Measurements from ENCODE around the gene NTM. TPM values are rescaled to one million over a fixed set of nuclear protein-coding genes. Genes with fewer than 3 reads are reported as not detected.

The NTM gene
- total RNA-seq, 8 experiments from 2014 or later: 0.80 to 169 (median 18.6) TPM

- 52 to 100% (median 91%) methylated on average over 1 to 5 of the region's 5 CpGs; no CpG with 5 or more reads in 2 of the 10 experiments for WGBS, 10 experiments
- H3K4me1 ChIP-seq (replicated peaks in 1 of 2): peaks cover 7 to 35% of the 10 kb centered on the region in 2 donors
- no peak overlapping the region for H3K4me3 ChIP-seq
- no peak overlapping the region for H3K27ac ChIP-seq
- ATAC-seq (replicated peaks in 6 of 8): no peak
- in situ Hi-C loops (cut with MboI; ENCODE audit: low pct_unique_long_range_greater_than_20kb in 2 of 9, low sequenced_read_pairs in 9 of 9, unreplicated experiment in 9 of 9): no loop called here
Observed at GRCh38 chr11:131764126-131764525, 393.7 kb downstream of the NTM start.

GRCh38 chr11:131764649-131765048 lies 394.2 kb downstream of the NTM start:
- Histone ChIP-seq H3K27ac (no peak overlapping the region), H3K4me3 (no peak overlapping the region), H3K4me1 (replicated peaks in 1 of 2) (peaks cover 7 to 35% of the 10 kb centered on the region in 2 donors)
- 33 to 80% (median 63%) methylated on average over 1 to 3 of the region's 3 CpGs; no CpG with 5 or more reads in 3 of the 10 experiments for whole genome bisulfite sequencing, 10 experiments
- in situ Hi-C loops (cut with MboI; ENCODE audit: low pct_unique_long_range_greater_than_20kb in 2 of 9, low sequenced_read_pairs in 9 of 9, unreplicated experiment in 9 of 9): no loop called here
- peak in 4 of 8 experiments; percentile 38 to 72 (median 66) for ATAC-seq (replicated peaks in 6 of 8)

GRCh38 chr11:131766637-131767036 lies 396.2 kb downstream of the NTM start:
- Histone ChIP-seq H3K4me3 (no peak overlapping the region), H3K4me1 (replicated peaks in 1 of 2) (peaks cover 7 to 25% of the 10 kb centered on the region in 2 donors), H3K27ac (no peak overlapping the region)
- in situ Hi-C loops (cut with MboI; ENCODE audit: low pct_unique_long_range_greater_than_20kb in 2 of 9, low sequenced_read_pairs in 9 of 9, unreplicated experiment in 9 of 9): no loop called here
- 53 to 88% (median 73%) methylated on average over 6 to 7 of the region's 7 CpGs; no CpG with 5 or more reads in 1 of the 10 experiments for WGBS, 10 experiments
- ATAC-seq (replicated peaks in 6 of 8): peak in 3 of 8 experiments; percentile 17 to 45 (median 25)

- Histone ChIP-seq H3K27ac (no peak overlapping the region), H3K4me3 (no peak overlapping the region), H3K4me1 (replicated peaks in 1 of 2) (peaks cover 7 to 24% of the 10 kb centered on the region in 2 donors)
- WGBS, 10 experiments: 25 to 100% (median 93%) methylated on average over 1 to 4 of the region's 4 CpGs; no CpG with 5 or more reads in 2 of the 10 experiments
- in situ Hi-C loops (cut with MboI; ENCODE audit: low pct_unique_long_range_greater_than_20kb in 2 of 9, low sequenced_read_pairs in 9 of 9, unreplicated experiment in 9 of 9): no loop called here
- no peak for ATAC-seq (replicated peaks in 6 of 8)
Observed at GRCh38 chr11:131767421-131767820, 397.0 kb downstream of the NTM start.

- 0 to 91% (median 47%) methylated on average over 1 to 5 of the region's 5 CpGs; no CpG with 5 or more reads in 2 of the 10 experiments for WGBS, 10 experiments
- peaks cover 4 to 11% of the 10 kb centered on the region in 2 donors for H3K4me1 ChIP-seq (replicated peaks in 1 of 2)
- no peak overlapping the region for H3K27ac ChIP-seq
- H3K4me3 ChIP-seq: no peak overlapping the region
- ATAC-seq (replicated peaks in 6 of 8): peak in 6 of 8 experiments; percentile 21 to 48 (median 38)
- in situ Hi-C loops (cut with MboI; ENCODE audit: low pct_unique_long_range_greater_than_20kb in 2 of 9, low sequenced_read_pairs in 9 of 9, unreplicated experiment in 9 of 9): no loop called here
Observed at GRCh38 chr11:131770801-131771200, 400.4 kb downstream of the NTM start.

- in situ Hi-C loops (cut with MboI; ENCODE audit: low pct_unique_long_range_greater_than_20kb in 2 of 9, low sequenced_read_pairs in 9 of 9, unreplicated experiment in 9 of 9): no loop called here
Observed at GRCh38 chr11:131771471-131771870, 401.1 kb downstream of the NTM start.

GRCh38 chr11:131773626-131774025 lies 403.2 kb downstream of the NTM start:
- Histone ChIP-seq H3K27ac (no peak overlapping the region), H3K4me1 (replicated peaks in 1 of 2) (no peaks in the 10 kb centered on the region), H3K4me3 (no peak overlapping the region)
- ATAC-seq (replicated peaks in 6 of 8): no peak
- WGBS, 10 experiments: 34 to 100% (median 89%) methylated on average over 1 to 6 of the region's 6 CpGs
- in situ Hi-C loops (cut with MboI; ENCODE audit: low pct_unique_long_range_greater_than_20kb in 2 of 9, low sequenced_read_pairs in 9 of 9, unreplicated experiment in 9 of 9): no loop called here

More at GRCh38 chr11:131771471-131771870, 401.1 kb downstream of the NTM start:
- Histone ChIP-seq H3K27ac (no peak overlapping the region), H3K4me3 (no peak overlapping the region), H3K4me1 (replicated peaks in 1 of 2) (peaks cover 2 to 4% of the 10 kb centered on the region in 2 donors)
- 20 to 91% (median 60%) methylated on average over 1 of the region's 1 CpG; no CpG with 5 or more reads in 3 of the 10 experiments for WGBS, 10 experiments
- no peak for ATAC-seq (replicated peaks in 6 of 8)

GRCh38 chr11:131776211-131776610 lies 405.8 kb downstream of the NTM start:
- Histone ChIP-seq H3K27ac (no peak overlapping the region), H3K4me1 (replicated peaks in 1 of 2) (no peaks in the 10 kb centered on the region), H3K4me3 (no peak overlapping the region)
- in situ Hi-C loops (cut with MboI; ENCODE audit: low pct_unique_long_range_greater_than_20kb in 2 of 9, low sequenced_read_pairs in 9 of 9, unreplicated experiment in 9 of 9): no loop called here
- WGBS, 10 experiments: 42 to 100% (median 86%) methylated on average over 1 to 3 of the region's 3 CpGs; no CpG with 5 or more reads in 3 of the 10 experiments
- no peak for ATAC-seq (replicated peaks in 6 of 8)

GRCh38 chr11:131785801-131786200 lies 415.4 kb downstream of the NTM start:
- in situ Hi-C loops (cut with MboI; ENCODE audit: low pct_unique_long_range_greater_than_20kb in 2 of 9, low sequenced_read_pairs in 9 of 9, unreplicated experiment in 9 of 9): no loop called here
- no peaks in the 10 kb centered on the region for H3K4me1 ChIP-seq (replicated peaks in 1 of 2)
- no peak overlapping the region for H3K27ac ChIP-seq
- ATAC-seq (replicated peaks in 6 of 8): no peak
- H3K4me3 ChIP-seq: no peak overlapping the region
- 16 to 94% (median 81%) methylated on average over 2 to 7 of the region's 7 CpGs; no CpG with 5 or more reads in 2 of the 10 experiments for WGBS, 10 experiments

- Histone ChIP-seq H3K4me1 (replicated peaks in 1 of 2) (no peaks in the 10 kb centered on the region), H3K4me3 (no peak overlapping the region), H3K27ac (no peak overlapping the region)
- no peak for ATAC-seq (replicated peaks in 6 of 8)
- in situ Hi-C loops (cut with MboI; ENCODE audit: low pct_unique_long_range_greater_than_20kb in 2 of 9, low sequenced_read_pairs in 9 of 9, unreplicated experiment in 9 of 9): no loop called here
- WGBS, 10 experiments: 11 to 100% (median 71%) methylated on average over 2 to 3 of the region's 3 CpGs; no CpG with 5 or more reads in 1 of the 10 experiments
Observed at GRCh38 chr11:131787119-131787518, 416.7 kb downstream of the NTM start.

- H3K4me3 ChIP-seq: no peak overlapping the region
- H3K27ac ChIP-seq: no peak overlapping the region
- ATAC-seq (replicated peaks in 6 of 8): no peak
- in situ Hi-C loops (cut with MboI; ENCODE audit: low pct_unique_long_range_greater_than_20kb in 2 of 9, low sequenced_read_pairs in 9 of 9, unreplicated experiment in 9 of 9): no loop called here
- WGBS, 10 experiments: 29 to 100% (median 91%) methylated on average over 1 of the region's 1 CpG; no CpG with 5 or more reads in 4 of the 10 experiments
- H3K4me1 ChIP-seq (replicated peaks in 1 of 2): no peaks in the 10 kb centered on the region
Observed at GRCh38 chr11:131790586-131790985, 420.2 kb downstream of the NTM start.

GRCh38 chr11:131792243-131792642 lies 421.8 kb downstream of the NTM start:
- Histone ChIP-seq H3K4me1 (replicated peaks in 1 of 2) (peaks cover 3 to 4% of the 10 kb centered on the region in 2 donors), H3K4me3 (no peak overlapping the region), H3K27ac (no peak overlapping the region)
- peak in 2 of 8 experiments; percentile 26 to 57 for ATAC-seq (replicated peaks in 6 of 8)
- WGBS, 10 experiments: 14 to 100% (median 58%) methylated on average over 1 to 3 of the region's 3 CpGs; no CpG with 5 or more reads in 2 of the 10 experiments
- in situ Hi-C loops (cut with MboI; ENCODE audit: low pct_unique_long_range_greater_than_20kb in 2 of 9, low sequenced_read_pairs in 9 of 9, unreplicated experiment in 9 of 9): no loop called here

- Histone ChIP-seq H3K4me3 (no peak overlapping the region), H3K27ac (no peak overlapping the region), H3K4me1 (replicated peaks in 1 of 2) (peaks cover 6 to 21% of the 10 kb centered on the region in 2 donors)
- in situ Hi-C loops (cut with MboI; ENCODE audit: low pct_unique_long_range_greater_than_20kb in 2 of 9, low sequenced_read_pairs in 9 of 9, unreplicated experiment in 9 of 9): no loop called here
- ATAC-seq (replicated peaks in 6 of 8): no peak
- 0 to 100% (median 85%) methylated on average over 1 to 7 of the region's 7 CpGs; no CpG with 5 or more reads in 2 of the 10 experiments for WGBS, 10 experiments
Observed at GRCh38 chr11:131796089-131796488, 425.7 kb downstream of the NTM start.

- in situ Hi-C loops (cut with MboI; ENCODE audit: low pct_unique_long_range_greater_than_20kb in 2 of 9, low sequenced_read_pairs in 9 of 9, unreplicated experiment in 9 of 9): no loop called here
- WGBS, 10 experiments: 0 to 100% (median 86%) methylated on average over 1 to 5 of the region's 5 CpGs; no CpG with 5 or more reads in 3 of the 10 experiments
- Histone ChIP-seq H3K4me1 (replicated peaks in 1 of 2) (peaks cover 6 to 26% of the 10 kb centered on the region in 2 donors), H3K4me3 (no peak overlapping the region), H3K27ac (no peak overlapping the region)
- ATAC-seq (replicated peaks in 6 of 8): peak in 1 of 8 experiments; percentile 8
Observed at GRCh38 chr11:131796541-131796940, 426.1 kb downstream of the NTM start.
